ENCODE measurements around the gene TMEM11.
"Not testable (repeated sequence)": the region's sequence is repeated elsewhere in the genome, so short reads cannot be mapped to it uniquely, and the experiment has no call there.

The TMEM11 gene

DNA sequence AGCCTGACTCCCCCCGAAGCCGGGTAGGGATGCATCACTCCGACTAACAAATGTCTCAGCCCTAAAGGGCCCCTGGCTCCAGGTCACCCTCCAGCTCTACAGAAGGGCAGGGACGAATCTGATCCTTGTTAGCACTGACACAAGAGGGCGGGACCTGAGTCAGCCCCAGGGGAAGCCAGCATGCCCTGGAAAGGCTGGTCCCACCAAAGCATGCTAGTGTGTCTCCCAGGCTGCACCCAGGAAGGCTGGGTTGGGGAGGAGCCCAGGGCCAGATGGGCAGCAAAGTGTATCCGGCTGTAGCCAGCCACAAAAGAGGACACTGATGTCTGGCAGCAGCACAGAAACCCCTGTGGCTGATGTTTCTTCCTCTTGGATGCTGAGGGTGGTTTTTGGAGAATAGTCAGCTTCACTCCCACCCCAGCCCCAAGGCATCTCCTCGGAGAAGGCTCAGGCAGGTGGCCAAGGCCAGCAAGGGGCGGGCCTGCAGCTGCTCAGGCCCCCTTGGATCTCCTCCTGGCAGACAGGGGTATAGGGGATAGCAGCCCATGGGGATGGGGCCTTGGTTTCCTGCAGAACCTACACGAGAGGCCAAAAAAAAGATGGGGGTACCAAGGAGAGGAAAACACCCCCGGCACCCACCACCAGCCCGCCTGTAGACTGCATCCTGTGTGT is 28.2 kb upstream of the TMEM11 start:
- DNase-seq (ENCODE audit: low read depth), result no peak

DNA sequence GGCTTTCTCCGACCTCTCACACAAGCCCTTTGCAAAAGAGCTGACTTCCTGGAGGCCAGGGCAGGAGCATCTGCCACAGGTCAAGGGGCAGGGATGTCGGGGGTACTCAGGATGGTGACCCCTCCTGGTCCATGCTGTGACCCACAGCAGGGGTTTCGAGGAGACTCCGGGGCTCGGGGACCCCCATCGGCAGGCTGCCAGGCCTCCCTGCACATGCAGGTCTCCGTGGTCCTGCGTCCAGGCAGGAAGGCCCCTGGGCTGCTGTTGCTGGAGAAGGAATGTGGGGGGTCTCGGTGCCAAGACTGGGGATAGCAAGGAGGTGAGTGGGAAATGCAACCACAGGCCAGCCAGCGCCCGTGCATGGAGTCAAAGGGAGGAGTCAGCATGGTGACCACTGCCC is 27.6 kb upstream of the TMEM11 start:
- DNase-seq (ENCODE audit: low read depth), result no peak

DNA sequence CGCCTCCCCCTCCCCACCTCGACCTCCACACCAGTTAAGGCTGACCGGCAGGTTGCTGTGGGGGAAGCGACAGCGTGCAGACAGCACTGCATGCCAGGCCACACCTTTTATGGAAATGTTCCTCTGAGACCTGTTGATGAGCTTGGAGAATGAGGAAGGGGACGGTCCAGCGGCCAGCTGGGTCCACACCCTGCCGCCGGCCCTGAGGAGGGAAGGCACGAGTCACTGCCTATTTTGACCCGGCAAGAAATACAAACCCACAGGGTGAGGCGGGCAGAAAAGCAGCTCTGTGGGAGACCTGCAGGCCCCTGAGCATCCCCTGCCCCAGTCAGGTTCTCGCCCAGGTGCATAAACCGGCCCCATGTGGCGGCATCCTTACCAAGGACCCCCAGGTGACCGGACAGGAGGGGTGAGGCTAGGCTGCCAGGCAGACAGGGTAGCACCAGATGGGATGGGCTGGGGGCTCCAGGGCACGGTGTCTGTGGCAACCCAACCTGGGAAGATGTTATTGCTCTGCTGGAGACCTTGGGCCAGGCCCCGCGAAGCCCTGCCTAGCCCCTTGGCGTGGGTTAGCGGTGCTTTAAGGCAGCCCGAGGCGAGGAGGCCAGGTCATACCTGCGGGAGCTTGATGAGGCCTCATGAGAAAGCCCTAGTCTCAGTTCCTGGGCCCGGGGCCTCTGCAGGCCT is 26.6 kb upstream of the TMEM11 start:
- no peak for DNase-seq (ENCODE audit: low read depth)

DNA sequence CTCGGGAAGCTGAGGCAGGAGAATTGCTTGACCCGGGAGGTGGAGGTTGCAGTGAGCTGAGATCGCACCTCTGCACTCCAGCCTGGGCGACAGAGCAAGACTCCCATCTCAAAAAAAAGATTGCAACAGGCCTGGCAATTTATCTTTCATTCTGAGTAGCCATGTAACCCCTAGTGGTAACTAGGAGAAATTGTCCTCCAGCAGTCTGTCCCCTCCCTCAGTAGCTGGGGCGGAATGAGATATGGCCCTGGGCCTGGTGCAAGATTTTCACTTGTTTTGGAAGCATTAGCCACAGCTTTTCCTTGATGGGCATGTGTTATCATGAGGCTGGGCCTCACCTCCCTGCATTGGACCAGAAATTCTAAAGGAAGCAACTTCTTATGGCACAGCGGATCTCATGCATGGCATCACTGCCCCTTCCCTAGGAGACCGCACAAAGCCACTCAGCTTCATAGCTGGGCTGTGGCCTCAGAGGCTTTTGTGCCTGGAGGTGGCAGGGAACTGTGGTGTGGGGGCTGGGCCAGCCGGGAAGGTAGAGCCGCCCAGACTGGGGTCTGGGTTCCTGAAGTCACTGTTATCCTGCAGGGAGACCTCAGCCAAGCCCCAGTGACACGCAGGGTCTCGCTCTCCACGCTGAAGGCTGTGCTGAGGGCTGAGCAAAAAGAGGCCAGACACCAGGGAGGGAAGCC is 25.9 kb upstream of the TMEM11 start:
- DNase-seq (ENCODE audit: low read depth), result no peak

DNA sequence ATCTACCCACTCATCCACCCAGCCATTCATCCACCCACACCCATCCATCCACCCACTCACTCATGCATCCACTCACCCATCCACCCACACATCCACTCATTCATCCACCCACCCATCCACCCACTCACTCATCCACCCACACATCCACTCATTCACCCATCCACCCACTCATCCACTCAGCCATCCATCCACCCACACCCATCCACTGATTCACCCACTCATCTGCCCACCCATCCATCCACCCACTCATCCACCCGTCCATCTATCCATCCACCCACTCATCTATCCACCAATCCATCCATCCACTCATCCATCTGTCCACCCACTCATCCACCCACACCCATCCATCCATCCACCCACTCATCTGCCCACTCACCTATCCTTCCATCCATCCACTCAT is 22.0 kb upstream of the TMEM11 start:
- no peak for DNase-seq (ENCODE audit: low read depth)

DNA sequence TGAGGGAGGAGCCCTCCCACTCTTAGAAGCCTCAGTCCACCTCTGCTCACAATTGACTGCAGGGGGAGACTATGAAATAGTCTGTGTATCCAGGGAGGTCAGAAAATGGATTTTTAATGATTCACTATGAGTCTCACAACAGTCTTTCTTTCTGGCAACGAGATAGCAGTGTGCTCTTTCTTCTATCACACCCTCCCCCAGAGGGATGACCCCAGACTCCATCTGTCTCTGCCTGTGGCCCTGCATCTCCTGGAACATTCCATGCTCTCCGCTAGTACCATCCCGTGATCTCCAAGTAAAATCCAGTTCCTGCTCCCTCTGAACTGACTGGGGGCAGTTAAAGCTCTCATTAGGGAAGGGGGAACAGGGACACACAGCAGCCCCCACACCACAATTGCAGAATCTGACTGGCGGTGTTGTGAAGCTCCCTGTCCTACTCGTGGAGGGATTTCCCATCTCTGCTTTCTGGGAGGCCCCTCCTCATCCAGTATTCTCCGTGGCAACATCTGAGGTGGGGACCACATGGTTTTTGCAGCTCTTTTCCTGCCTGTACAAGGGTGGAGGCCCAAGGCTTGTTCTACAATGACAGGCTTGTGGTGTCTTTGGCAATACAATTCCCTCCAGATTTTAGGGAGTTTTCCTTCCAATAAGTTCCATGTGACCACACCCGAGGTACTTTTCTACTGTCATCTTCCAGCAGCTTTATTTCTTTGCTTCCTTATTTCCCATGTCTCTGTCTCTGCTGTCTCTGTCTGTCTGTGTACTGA is 19.8 kb upstream of the TMEM11 start:
- DNase-seq (ENCODE audit: low read depth), result no peak

DNA sequence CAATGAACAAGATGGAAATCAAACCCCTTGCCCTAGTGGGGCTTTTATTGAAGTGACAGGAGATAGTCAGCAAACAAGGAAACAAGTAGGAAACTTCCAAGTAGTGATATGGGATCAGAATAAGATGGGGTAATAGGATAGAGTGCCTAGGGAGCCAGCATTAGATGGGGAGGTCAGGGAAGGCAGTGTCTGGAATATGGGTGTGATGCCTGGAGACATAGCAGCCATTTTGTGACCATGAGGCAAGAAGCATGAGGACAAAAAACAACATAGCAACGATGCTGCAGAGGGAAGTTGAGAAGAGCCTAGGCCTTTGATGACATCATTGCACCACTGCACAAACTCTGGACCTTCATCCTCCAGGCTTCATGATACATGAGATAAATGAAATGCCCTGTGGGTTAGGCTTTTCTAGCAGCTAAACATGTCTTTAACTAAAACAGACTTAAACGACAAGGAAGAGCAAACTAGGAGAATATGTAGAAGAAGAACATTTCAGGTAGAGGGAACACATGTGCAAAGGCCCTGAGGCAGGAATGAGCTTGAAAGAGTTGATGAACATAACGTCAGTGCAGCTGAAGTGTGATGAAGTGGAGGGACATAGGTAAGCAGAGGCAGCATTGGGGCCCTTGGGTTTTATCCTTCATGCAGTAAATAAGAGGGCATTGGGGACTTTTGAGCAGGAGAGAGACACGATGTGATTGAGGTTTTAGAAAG is 18.2 kb upstream of the TMEM11 start:
- DNase-seq (ENCODE audit: low read depth), result no peak

DNA sequence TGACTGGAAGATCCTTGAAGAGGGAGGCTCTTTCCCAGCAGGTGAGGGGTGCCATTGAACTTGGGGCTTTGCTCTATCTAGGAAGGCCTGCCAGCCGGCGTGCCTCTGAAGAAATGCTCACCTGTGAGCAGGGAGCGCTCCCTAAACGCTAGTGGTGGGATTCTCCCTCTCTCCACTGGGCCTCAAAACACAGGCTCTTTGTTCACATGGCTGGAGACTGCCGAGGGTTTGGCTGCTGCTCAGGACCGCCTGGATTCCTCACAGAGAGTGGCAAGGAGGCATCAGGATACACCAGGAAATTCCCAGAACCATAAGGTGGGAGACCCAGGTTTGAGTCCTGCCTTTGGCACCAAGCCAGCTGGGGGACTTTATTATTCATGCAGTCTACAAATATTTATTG is 17.6 kb upstream of the TMEM11 start:
- no peak for DNase-seq (ENCODE audit: low read depth)

DNA sequence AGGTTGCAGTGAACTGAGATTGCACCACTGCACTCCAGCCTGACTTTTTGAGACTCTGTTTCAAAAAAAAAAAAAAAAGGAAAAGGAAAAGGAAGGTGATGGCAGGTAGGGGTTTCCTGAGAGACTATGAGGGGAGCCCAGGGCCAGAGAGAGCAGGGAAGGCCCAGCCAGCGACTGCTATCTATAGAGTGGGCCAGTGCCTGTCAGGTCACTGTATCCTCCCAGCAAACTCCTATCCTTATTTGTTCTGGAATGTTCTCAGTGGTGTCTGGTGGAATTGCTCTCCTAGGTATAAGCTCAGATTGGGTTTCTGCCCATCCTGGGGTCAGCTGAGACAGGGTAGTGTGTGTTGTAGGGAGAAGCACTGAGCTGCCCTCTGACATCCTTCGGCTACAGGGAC is 14.9 kb upstream of the TMEM11 start:
- DNase-seq (ENCODE audit: low read depth), result no peak

DNA sequence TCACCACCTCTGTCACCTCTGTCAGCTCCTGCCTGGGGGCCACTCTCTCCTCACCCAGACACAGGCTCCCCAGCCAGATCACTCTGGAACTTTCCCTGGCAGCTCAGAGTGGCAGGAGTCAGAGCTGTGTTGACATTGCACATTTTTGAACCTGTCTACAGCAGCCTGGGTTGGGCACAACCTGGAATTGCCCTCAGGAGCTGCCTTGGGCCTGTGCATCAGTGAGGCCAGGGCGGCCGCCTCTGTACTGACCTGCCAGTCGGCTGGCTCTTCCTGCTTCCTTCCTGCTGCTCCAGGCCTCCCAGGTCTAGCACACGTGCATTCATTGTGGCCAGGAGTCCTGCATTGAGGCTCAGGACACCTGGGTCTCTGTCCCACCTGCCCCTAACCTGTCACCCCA is 14.2 kb upstream of the TMEM11 start:
- DNase-seq (ENCODE audit: low read depth), result no peak

DNA sequence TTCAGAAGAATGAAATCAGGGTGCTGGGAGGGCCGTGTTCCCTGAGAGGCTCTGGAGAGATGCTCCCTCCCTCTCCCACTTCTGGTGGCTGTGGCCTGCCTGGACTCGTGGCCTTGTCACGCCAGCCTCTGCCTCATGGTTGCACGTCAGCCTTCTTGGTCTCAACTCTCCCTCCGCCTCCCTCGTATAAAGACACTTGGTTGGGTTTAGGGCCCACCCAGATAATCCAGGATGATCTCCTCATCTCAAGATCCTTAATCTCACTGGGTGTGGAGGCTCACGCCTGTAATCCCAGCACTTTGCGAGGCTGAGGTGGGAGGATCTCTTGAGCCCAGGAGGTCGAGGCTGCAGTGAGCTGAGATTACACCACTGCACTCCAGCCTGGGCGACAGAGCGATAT is 13.3 kb upstream of the TMEM11 start:
- not testable (repeated sequence) for DNase-seq (ENCODE audit: low read depth)

DNA sequence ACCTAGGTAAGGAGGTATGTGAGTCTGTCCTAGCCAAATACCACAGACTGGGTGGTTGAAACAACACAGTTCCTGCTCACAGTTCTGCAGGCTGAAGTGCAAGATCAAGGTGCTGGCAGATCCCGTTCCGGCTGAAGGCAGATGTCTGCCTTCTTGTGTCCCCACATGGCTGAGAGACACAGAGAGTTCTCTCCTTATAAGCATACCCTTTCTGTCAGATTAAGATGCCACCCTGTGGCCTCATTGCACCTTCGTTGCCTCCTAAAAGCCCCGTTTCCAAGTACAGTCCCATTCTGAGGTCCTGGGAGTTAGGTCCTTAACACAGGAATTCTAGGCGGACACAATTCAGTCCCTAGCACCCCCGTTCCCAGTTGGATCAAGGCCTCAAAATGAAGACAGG is 9.1 kb upstream of the TMEM11 start:
- DNase-seq (ENCODE audit: low read depth), result no peak

DNA sequence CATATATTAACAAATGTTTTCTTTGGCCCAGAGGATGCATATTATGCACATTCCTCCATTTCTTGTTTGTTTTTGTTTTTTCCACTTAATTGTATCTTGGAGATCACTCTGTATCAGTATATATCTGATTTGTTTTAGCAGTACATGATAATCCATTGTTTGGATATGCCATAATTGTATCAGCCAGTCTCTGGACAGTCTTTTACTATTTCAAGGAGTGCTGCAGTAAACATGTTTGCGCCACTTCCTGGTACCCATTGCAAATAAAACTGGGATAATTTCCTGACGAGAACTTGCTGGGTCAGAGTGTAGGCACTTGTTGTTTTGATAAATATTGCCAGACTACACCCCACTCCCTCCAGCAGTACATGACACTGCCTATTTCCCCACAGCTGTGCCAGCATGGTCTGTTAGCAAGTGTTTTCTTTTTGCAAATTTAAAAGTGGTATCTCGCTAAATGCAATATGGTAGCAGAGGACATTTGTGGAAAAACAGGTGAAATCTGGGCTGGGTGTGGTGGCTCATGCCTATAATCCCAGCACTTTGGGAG is 4.9 kb upstream of the TMEM11 start:
- no peak for DNase-seq (ENCODE audit: low read depth)

DNA sequence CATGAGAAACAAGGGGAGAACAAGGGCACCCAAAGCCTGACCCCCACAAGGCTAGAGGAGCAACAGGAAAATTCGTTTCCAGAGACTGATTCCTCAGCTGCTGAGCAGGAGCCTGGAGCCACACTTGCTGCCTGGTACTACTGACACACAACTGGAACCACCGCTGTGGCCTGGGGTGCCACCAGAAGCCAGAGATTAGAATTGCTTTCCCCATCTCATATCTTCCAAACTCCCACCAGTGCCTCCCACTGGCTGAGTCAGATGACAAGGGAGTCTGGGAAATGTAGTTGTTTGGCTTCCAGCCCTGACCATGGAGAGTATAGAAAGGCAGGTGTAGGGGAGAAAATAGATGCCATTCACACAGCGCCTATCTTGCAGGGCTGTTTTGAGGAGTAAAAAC is 4.1 kb upstream of the TMEM11 start:
- DNase-seq (ENCODE audit: low read depth), result no peak

DNA sequence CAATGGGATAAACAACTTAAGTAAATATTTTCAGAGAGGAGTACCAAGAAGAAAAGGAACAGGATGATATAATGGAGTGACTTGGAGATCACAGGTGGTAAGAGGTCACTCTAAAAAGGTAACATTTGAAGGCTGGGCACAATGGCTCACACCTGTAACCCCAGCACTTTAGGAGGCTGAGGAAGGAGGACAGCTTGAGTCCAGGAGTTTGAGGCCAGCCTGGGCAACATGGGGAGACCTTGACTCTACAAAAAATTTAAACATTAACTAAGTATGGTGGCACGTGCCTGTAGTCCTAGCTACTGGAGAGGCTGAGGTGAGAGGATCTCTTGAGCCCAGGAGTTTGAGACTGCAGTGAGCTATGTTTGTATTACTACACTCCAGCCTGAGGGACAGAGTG is 3.4 kb upstream of the TMEM11 start:
- no peak for DNase-seq (ENCODE audit: low read depth)

DNA sequence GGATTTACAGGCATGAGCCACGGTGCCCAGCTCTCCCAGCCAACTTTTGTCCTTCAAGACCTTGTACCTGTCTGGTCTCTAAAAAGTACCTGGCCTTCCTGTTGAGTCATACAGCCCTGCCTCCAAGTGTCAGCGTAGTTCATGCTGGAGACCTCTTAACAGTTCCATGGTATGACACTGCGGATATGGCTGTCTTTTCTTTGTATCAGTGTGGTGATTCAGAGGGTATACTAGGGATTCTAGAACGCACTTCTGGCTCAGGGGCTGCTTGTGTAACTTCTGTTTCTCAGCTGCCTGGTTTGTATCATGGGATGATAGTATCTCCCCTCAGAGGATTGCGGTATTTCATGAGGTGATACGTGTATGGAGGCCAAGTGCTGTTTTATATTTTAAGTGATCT is 2.0 kb upstream of the TMEM11 start:
- no peak for DNase-seq (ENCODE audit: low read depth)

DNA sequence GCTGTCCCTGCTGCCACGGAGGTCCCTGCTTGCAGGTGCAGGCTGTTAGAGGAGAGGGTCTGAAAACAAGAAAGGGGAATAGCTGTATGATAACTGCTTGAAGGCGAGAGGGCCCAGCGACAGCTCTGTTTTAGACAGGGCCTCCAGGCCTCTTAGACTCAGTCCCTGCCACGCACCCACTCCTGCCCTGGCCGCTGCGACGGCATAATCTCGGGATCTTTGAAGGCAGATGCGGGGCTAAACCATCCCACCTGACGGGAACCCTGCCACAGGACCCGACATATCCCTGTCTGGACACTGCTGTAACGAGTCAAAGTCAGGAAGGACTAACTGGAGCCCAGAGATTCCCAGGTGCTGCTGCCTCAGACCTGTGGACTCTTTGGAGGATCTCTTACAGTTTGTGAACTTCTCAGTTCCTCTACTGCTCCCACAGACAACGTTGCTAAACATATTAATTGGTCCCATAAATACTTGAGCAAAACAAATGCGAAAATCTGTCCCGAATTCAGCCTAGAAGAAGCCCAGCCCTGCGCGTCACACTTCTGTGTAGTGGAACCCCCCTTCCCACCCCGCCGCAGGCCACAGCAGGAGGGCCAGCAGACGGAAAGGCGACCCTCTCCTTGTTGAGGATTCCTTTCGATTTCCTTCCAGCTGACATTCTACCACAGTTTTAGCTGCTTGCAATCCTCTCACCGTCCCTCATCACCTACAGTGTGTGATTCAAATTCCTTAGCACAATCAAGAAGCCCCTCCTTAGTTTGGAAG is 998 bp upstream of the TMEM11 start:
- no peak for DNase-seq (ENCODE audit: low read depth)

DNA sequence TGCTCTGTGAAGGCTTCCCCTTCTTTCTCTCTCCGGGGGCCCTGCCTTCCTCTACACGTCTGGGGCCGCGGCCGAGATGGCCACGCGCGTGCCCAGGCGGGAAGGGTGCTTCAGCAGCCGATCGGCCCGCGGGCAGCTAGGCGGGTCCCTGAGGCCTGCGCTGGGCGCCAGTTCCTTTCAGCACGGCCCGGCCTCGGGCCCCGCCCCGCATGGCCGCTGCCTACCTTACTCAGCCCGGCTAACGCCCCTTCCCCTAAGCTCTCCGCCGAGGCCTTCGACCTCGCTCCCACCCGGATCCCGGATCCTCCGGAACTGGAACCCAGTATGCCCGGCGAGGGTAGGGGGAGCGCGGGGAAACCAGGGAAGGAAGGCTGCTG is 335 bp downstream of the TMEM11 start:
- peak; percentile 6 for DNase-seq (ENCODE audit: low read depth)

DNA sequence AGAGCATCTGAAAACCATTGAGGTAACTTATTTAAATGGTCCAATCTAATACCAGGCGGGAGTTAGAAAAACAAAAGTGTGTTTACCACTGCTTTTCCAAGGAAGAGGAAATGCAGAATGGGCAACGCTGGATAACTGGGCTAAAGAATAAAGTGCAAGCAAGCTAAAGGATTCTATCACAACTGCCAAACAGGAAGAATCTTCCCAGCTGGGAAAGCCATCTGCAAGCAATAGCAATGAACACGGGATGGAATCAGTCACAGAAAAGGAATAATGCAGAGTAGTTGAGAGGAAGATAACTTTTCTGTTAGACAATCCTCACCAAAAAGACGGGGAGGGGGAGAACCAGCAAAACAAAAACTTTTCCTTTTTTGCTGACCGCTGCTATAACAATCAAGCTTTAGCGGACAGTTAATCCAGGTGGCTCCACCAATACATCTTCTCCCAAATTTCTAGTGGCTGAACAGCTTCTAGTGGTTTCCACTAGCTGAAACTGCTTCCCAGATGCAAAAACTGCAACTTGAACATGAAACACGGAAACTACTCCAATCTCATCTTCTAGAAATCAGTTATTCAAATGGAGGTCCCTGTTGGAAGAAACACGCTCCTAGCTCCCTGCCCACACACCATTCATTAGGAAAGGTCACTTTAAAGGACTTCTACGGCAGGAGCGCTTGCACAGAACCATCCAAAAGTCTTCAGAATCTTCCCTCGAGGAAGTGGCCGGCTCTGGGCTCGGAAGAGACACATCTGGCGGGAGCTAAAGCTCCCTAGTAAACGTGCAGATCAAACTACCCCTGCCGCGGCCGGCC is 929 bp downstream of the TMEM11 start:
- DNase-seq (ENCODE audit: low read depth), result no peak

DNA sequence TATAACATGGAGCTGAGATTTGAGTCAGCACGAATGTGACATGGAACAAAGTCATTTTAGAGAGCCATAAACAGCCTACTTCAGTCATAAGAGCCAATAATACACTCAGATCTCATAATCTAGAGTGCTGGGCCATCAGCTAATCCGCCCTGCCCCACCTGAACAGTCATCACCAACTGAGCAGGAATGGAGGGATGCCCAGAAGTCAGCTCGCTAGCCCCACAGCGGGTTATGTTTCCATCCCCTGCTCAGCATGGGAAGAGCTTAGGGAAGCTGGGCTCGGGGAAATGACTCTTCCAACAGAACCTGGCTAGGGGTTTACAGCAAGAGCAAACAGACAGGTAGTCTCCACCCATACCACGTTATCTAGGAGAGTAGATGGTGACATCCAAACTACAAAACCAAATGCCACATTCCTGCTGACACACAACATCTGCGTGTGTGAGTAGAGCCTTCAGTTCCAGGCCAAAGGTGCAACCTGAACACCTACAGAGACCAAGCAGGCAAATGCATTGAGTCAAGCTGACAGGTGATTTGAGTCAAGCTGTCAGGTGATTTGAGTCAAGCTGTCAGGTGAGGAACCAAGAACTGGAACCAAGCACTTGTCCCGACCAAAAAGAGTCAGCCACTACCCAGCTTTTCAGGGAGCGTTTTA is 2.0 kb downstream of the TMEM11 start:
- DNase-seq (ENCODE audit: low read depth), result no peak

Data from stimulated activated CD8-positive, alpha-beta memory T cell treated with anti-CD3 and anti-CD28 coated beads, Interleukin-15, amount 100 ng/mL, for 24 hours (primary cell).